Measurements from ENCODE around the gene TBC1D17. TPM values are rescaled to one million over a fixed set of nuclear protein-coding genes. Genes with fewer than 3 reads are reported as not detected.
A peak's percentile ranks its signal among the peaks of the same experiment; 100 is the strongest.

The TBC1D17 gene
- polyA plus RNA-seq, 3 donors from 2014 or later, result 7.1 to 18.4 (median 7.3) TPM

DNA sequence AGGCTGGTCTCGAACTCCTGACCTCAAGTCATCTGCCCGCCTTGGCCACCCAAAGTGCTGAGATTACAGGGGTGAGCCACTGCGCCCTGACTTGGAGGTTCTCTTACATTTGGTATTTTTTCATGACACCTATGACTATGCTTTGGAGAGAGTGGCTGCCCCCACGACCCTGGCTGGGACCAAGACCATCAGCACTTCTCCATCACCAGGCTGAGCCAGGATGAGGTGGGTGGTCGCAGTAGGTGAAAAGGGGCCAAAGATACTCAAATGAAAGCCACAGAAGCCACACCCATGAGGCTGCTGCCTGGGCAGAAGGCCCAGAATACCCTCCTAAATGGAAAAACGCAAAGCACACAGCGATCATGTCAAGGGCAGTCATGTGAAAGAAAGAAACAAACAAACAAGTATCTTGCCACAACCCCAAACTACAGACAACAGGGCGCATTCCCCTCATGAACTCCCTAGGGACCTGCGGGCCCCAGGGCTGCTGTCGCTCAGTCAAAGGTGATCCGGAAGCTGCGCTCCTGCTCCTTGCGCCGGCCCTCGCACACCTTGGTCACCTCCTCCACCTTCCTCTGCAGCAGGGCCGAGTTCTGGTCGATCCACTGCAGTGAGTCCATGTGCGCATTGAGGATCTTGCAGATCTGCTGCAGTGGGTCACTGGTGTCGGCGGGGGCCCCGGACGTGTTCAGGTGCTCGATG lies 30.4 kb downstream of the TBC1D17 start:
- DNase-seq, result no peak
- Mint-ChIP-seq H3K4me1 (peaks cover 11 to 16% of the 10 kb centered on the region in 2 donors), H3K27ac (peak overlapping the region in 1 of 6 donors; percentile 19), H3K9me3 (no peaks in the 10 kb centered on the region), H3K4me3 (no peak overlapping the region), H3K36me3 (peaks cover 2 to 5% (median 4%) of the 10 kb centered on the region in 3 donors), H3K27me3 (ENCODE audit: low read depth in 3 of 3) (no peaks in the 10 kb centered on the region)

- DNase-seq, result no peak
- peaks cover 3 to 8% (median 4%) of the 10 kb centered on the region in 3 donors for H3K36me3 Mint-ChIP-seq
- H3K4me1 Mint-ChIP-seq, result peaks cover 11 to 16% of the 10 kb centered on the region in 2 donors
- H3K9me3 Mint-ChIP-seq, result no peaks in the 10 kb centered on the region
- no peak overlapping the region for H3K4me3 Mint-ChIP-seq
- no peak overlapping the region for H3K27ac Mint-ChIP-seq
- H3K27me3 Mint-ChIP-seq (ENCODE audit: low read depth in 3 of 3), result no peaks in the 10 kb centered on the region
Observed at GRCh38 chr19:49908480-49909420, 31.2 kb downstream of the TBC1D17 start.

DNA sequence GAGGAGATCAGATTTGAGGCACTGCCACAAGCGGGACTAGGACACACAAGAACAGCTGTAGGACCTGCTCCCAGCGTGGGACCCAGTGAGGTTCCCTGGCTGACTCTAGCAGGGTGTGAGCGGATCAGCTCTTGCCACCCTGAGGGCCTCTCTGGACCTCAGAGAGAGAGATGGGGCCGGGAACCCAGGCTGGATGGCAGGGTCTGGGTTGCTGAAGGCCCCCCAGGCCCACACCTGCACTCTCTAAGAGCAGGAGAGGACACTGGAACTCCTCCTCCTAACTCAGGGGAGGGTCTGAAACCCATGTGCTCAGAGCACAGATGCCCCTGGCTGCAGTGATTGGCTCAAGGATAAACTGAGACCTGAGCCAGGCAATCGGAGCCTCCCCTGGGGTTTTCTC lies 32.7 kb downstream of the TBC1D17 start:
- H3K4me1 Mint-ChIP-seq, result peaks cover 13 to 19% of the 10 kb centered on the region in 2 donors
- H3K27me3 Mint-ChIP-seq (ENCODE audit: low read depth in 3 of 3), result no peaks in the 10 kb centered on the region
- H3K9me3 Mint-ChIP-seq, result no peaks in the 10 kb centered on the region
- H3K36me3 Mint-ChIP-seq, result peaks cover 6 to 10% (median 8%) of the 10 kb centered on the region in 3 donors
- H3K4me3 Mint-ChIP-seq, result no peak overlapping the region
- peak overlapping the region in 1 of 6 donors; percentile 57 for H3K27ac Mint-ChIP-seq
- DNase-seq, result no peak

- Mint-ChIP-seq H3K36me3 (peaks cover 9 to 15% (median 10%) of the 10 kb centered on the region in 3 donors), H3K27ac (peak overlapping the region; percentile 12 to 81 (median 72)), H3K4me3 (no peak overlapping the region), H3K4me1 (peaks cover 13 to 22% of the 10 kb centered on the region in 2 donors), H3K27me3 (ENCODE audit: low read depth in 3 of 3) (no peaks in the 10 kb centered on the region), H3K9me3 (no peaks in the 10 kb centered on the region)
- no peak for DNase-seq
Observed at GRCh38 chr19:49911381-49912145, 34.1 kb downstream of the TBC1D17 start.

- DNase-seq, result no peak
- Mint-ChIP-seq H3K36me3 (peaks cover 8 to 15% (median 14%) of the 10 kb centered on the region in 3 donors), H3K27ac (peak overlapping the region in 3 of 6 donors; percentile 9 to 42 (median 23)), H3K4me1 (peaks cover 11 to 19% of the 10 kb centered on the region in 2 donors), H3K4me3 (no peak overlapping the region), H3K9me3 (no peaks in the 10 kb centered on the region), H3K27me3 (ENCODE audit: low read depth in 3 of 3) (peaks cover 0 to 1% (median 0%) of the 10 kb centered on the region in 3 donors)
Observed at GRCh38 chr19:49912965-49913685, 35.6 kb downstream of the TBC1D17 start.

DNA sequence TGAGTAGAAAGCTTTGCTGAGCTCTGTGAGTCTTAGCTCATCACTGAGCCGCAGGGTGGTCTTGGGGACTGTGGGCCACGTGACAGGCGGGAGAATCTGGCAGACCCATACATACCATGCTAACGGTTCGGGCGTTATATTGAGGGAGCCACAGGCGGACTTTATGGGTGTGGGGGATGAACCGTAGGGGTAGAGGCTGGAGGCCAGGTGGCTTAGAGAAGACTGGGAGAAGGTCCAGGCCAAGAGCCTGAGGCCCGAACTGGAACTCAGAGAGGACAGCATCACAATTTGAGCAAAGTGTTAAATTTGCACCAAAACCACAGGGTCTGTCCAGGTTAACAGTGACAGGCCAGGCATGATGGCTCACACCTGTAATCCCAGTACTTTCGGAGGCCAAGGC lies 36.2 kb downstream of the TBC1D17 start:
- Mint-ChIP-seq H3K27ac (peak overlapping the region in 2 of 6 donors; percentile 23 to 55), H3K4me1 (peaks cover 11 to 19% of the 10 kb centered on the region in 2 donors), H3K27me3 (ENCODE audit: low read depth in 3 of 3) (peaks cover 0 to 1% (median 0%) of the 10 kb centered on the region in 3 donors), H3K4me3 (no peak overlapping the region), H3K36me3 (peaks cover 8 to 15% (median 14%) of the 10 kb centered on the region in 3 donors), H3K9me3 (no peaks in the 10 kb centered on the region)
- no peak for DNase-seq

GRCh38 chr19:49915271-49915670 lies 37.8 kb downstream of the TBC1D17 start:
- H3K4me1 Mint-ChIP-seq, result peaks cover 14 to 26% of the 10 kb centered on the region in 2 donors
- no peaks in the 10 kb centered on the region for H3K9me3 Mint-ChIP-seq
- peaks cover 8 to 16% (median 14%) of the 10 kb centered on the region in 3 donors for H3K36me3 Mint-ChIP-seq
- peaks cover 0 to 1% (median 0%) of the 10 kb centered on the region in 3 donors for H3K27me3 Mint-ChIP-seq (ENCODE audit: low read depth in 3 of 3)
- no peak for DNase-seq
- no peak overlapping the region for H3K4me3 Mint-ChIP-seq
- peak overlapping the region in 3 of 6 donors; percentile 18 to 86 (median 23) for H3K27ac Mint-ChIP-seq

- peaks cover 0 to 1% (median 0%) of the 10 kb centered on the region in 3 donors for H3K27me3 Mint-ChIP-seq (ENCODE audit: low read depth in 3 of 3)
- no peak for DNase-seq
- no peaks in the 10 kb centered on the region for H3K9me3 Mint-ChIP-seq
- H3K4me1 Mint-ChIP-seq, result peaks cover 17 to 21% of the 10 kb centered on the region in 2 donors
- no peak overlapping the region for H3K27ac Mint-ChIP-seq
- peaks cover 8 to 20% (median 10%) of the 10 kb centered on the region in 3 donors for H3K36me3 Mint-ChIP-seq
- no peak overlapping the region for H3K4me3 Mint-ChIP-seq
Observed at GRCh38 chr19:49916839-49917733, 39.6 kb downstream of the TBC1D17 start.

DNA sequence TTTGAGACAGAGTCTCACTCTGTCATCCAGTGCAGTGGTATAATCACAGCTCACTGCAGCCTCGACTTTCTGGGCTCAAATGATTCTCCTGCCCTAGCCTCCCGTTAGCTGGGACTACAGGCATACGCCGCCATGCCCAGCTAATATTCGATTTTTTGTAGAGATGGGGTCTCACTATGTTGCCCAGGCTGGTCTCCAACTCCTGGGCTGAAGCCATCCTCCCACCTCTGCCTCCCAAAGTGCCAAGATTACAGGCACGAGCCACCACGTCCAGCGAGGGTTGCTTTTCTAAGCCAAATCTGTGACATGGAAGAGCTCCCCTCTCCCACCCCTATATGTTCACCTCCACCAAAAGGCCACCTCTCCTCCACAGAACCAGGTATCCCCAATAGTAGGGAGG lies 40.6 kb downstream of the TBC1D17 start:
- H3K4me3 Mint-ChIP-seq, result no peak overlapping the region
- H3K4me1 Mint-ChIP-seq, result peaks cover 19 to 21% of the 10 kb centered on the region in 2 donors
- DNase-seq, result no peak
- H3K27ac Mint-ChIP-seq, result peak overlapping the region in 1 of 6 donors; percentile 36
- peaks cover 5 to 20% (median 10%) of the 10 kb centered on the region in 3 donors for H3K36me3 Mint-ChIP-seq
- no peaks in the 10 kb centered on the region for H3K9me3 Mint-ChIP-seq
- H3K27me3 Mint-ChIP-seq (ENCODE audit: low read depth in 3 of 3), result peaks cover 0 to 1% (median 0%) of the 10 kb centered on the region in 3 donors

GRCh38 chr19:49920624-49921363 lies 43.3 kb downstream of the TBC1D17 start:
- H3K4me1 Mint-ChIP-seq, result peaks cover 18 to 29% of the 10 kb centered on the region in 2 donors
- peak overlapping the region in 1 of 6 donors; percentile 43 for H3K27ac Mint-ChIP-seq
- H3K27me3 Mint-ChIP-seq (ENCODE audit: low read depth in 3 of 3), result peaks cover 0 to 1% (median 0%) of the 10 kb centered on the region in 3 donors
- peaks cover 0 to 12% (median 4%) of the 10 kb centered on the region in 3 donors for H3K36me3 Mint-ChIP-seq
- H3K9me3 Mint-ChIP-seq, result no peaks in the 10 kb centered on the region
- H3K4me3 Mint-ChIP-seq, result no peak overlapping the region
- no peak for DNase-seq

DNA sequence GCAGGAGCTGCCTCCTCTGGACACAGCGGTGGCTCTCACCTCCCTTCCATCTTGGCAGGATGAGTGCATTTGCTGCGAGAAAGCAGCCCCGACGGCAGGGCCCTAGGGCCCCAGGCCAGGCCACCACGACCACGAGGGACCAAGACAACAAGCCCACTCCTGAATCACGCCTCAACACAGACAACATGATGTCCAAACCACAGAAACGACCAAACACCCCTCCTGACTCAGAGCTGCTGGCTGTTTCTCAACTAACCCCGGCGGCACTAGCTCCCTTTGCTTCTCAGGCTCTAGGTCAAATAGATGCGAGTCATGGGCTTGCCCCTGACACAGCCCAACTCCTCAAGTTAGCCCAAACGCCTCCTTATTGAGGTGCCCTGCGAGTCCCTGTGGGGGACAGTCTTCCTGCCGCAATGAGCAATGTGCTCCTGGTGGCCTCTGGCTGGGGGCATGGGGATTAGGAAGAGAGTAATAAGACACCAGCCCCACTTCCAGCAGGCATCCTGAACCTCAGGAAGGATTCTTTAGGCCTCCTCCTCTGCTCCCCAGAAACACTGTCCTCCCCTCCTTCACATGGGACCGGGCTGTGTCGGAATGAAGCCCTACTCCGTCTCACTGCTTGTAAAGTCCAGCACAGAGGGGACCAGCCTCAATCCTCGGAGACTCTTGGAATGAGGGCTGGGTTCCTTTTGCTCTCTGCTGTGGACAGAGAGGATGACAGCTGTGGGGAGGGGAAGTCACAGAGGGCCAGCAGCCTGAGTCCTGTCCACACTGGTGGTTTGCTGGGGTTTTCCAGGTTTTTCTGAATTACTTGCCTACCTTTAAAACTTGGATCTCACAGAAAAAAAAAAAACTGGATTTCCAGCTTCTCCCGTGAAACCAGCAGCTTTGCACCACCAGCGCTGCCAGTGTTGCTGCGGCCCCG lies 44.6 kb downstream of the TBC1D17 start:
- Mint-ChIP-seq H3K4me1 (peaks cover 19 to 29% of the 10 kb centered on the region in 2 donors), H3K4me3 (no peak overlapping the region), H3K36me3 (peaks cover 0 to 9% (median 3%) of the 10 kb centered on the region in 3 donors), H3K27ac (no peak overlapping the region), H3K9me3 (no peaks in the 10 kb centered on the region), H3K27me3 (ENCODE audit: low read depth in 3 of 3) (no peaks in the 10 kb centered on the region)
- DNase-seq, result no peak
